Measurements from ENCODE around the gene C1orf210. TPM values are rescaled to one million over a fixed set of nuclear protein-coding genes. Genes with fewer than 3 reads are reported as not detected.

C1orf210 gene
- total and polyA plus RNA-seq, 9 donors = 0.42 to 2.1 (median 0.72) TPM; not detected in 4

DNA sequence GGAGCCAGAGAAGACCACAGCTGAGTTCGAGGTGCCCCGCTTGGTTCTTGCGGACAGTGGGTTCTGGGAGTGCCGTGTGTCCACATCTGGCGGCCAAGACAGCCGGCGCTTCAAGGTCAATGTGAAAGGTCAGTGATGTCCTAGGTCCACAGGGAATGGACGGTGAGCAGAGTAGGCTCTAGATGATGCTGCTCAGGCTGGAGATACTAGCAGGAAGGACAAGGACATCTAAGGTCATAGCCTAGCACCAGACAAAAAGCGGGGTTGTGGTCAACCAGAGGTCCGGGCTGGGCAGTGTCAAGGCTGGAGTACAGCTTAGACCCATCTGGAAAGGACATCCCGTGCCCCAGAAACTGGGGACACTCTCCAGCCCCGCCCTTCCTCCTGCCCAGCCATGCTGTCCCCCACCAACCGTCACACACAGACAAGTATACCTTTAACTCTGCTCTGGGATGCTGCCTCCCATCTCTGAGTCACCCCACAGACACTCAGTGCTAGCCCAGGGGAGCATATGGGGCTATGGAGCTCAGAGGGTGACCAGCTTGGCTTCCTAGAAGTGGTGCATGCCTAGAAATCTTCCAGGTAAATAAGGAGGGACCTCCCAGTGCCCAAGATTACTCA lies 24.1 kb upstream of the C1orf210 start:
- no peak for DNase-seq
- WGBS, 3 donors = 83 to 87% (median 84%) methylated on average over 13 of the region's 13 CpGs
- H3K27ac ChIP-seq = no peak overlapping the region
- H3K36me3 ChIP-seq = no peaks in the 10 kb centered on the region
- H3K27me3 ChIP-seq = no peaks in the 10 kb centered on the region
- intact Hi-C loops (cut with DNase I) = no loop called here
- H3K9me3 ChIP-seq = no peaks in the 10 kb centered on the region
- H3K4me3 ChIP-seq = no peak overlapping the region
- no peak for TF ChIP-seq POLR2A (IDR thresholded peaks at IDR 0.05)
- TF ChIP-seq, protein P1, sequence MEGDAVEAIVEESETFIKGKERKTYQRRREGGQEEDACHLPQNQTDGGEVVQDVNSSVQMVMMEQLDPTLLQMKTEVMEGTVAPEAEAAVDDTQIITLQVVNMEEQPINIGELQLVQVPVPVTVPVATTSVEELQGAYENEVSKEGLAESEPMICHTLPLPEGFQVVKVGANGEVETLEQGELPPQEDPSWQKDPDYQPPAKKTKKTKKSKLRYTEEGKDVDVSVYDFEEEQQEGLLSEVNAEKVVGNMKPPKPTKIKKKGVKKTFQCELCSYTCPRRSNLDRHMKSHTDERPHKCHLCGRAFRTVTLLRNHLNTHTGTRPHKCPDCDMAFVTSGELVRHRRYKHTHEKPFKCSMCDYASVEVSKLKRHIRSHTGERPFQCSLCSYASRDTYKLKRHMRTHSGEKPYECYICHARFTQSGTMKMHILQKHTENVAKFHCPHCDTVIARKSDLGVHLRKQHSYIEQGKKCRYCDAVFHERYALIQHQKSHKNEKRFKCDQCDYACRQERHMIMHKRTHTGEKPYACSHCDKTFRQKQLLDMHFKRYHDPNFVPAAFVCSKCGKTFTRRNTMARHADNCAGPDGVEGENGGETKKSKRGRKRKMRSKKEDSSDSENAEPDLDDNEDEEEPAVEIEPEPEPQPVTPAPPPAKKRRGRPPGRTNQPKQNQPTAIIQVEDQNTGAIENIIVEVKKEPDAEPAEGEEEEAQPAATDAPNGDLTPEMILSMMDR (IDR thresholded peaks at IDR 0.05) = no peak
- TF ChIP-seq EP300 (IDR thresholded peaks at IDR 0.05) = no peak
- no peaks in the 10 kb centered on the region for H3K4me1 ChIP-seq (ENCODE audit: insufficient read depth)

- Histone ChIP-seq H3K4me3 (no peak overlapping the region), H3K27ac (no peak overlapping the region), H3K36me3 (no peaks in the 10 kb centered on the region), H3K27me3 (no peaks in the 10 kb centered on the region), H3K9me3 (no peaks in the 10 kb centered on the region), H3K4me1 (ENCODE audit: insufficient read depth) (no peaks in the 10 kb centered on the region)
- 88 to 96% (median 91%) methylated on average over 20 of the region's 20 CpGs for WGBS, 3 donors
- DNase-seq = no peak
- TF ChIP-seq EP300 (IDR thresholded peaks at IDR 0.05) (no peak), POLR2A (IDR thresholded peaks at IDR 0.05) (no peak)
- TF ChIP-seq, protein P1 (IDR thresholded peaks at IDR 0.05) = no peak
- intact Hi-C loops (cut with DNase I) = no loop called here
These were observed 23.4 kb upstream of the C1orf210 start for GRCh38 chr1:43308635-43309404.

DNA sequence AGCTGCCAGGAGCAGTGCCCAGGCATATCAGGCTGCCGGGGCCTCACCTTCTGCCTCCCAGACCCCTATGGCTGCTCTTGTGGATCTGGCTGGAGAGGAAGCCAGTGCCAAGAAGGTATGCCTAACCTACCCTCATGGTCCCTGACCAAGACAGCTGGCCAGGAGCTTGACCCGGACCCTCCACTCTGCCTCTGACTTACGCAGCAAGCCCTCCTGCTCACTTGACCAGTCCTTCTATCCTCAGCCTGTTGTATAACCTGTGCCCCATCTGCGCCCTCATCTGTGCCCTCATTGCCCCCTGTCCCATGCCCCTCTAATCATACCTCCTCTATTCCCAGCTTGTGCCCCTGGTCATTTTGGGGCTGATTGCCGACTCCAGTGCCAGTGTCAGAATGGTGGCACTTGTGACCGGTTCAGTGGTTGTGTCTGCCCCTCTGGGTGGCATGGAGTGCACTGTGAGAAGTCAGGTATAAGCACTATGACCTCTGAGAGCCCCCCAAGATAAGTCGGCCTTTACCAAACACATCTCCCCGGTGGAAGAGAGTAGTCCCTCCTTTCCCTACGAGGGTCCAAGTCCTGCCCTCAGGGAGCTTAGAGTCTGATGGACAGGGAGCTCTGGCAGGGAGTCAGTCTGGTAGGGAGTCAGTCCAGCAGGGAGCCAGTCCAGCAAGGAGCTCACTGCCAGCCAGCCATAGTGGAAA lies 22.2 kb upstream of the C1orf210 start:
- no peaks in the 10 kb centered on the region for H3K9me3 ChIP-seq
- H3K27me3 ChIP-seq = no peaks in the 10 kb centered on the region
- H3K4me3 ChIP-seq = no peak overlapping the region
- 91 to 92% (median 92%) methylated on average over 8 to 9 of the region's 9 CpGs for WGBS, 3 donors
- H3K36me3 ChIP-seq = no peaks in the 10 kb centered on the region
- TF ChIP-seq, protein P1 (IDR thresholded peaks at IDR 0.05) = no peak
- no peak for TF ChIP-seq EP300 (IDR thresholded peaks at IDR 0.05)
- TF ChIP-seq POLR2A (IDR thresholded peaks at IDR 0.05) = no peak
- no peak overlapping the region for H3K27ac ChIP-seq
- H3K4me1 ChIP-seq (ENCODE audit: insufficient read depth) = peaks cover 2% of the 10 kb centered on the region
- no peak for DNase-seq
- intact Hi-C loops (cut with DNase I) = no loop called here

DNA sequence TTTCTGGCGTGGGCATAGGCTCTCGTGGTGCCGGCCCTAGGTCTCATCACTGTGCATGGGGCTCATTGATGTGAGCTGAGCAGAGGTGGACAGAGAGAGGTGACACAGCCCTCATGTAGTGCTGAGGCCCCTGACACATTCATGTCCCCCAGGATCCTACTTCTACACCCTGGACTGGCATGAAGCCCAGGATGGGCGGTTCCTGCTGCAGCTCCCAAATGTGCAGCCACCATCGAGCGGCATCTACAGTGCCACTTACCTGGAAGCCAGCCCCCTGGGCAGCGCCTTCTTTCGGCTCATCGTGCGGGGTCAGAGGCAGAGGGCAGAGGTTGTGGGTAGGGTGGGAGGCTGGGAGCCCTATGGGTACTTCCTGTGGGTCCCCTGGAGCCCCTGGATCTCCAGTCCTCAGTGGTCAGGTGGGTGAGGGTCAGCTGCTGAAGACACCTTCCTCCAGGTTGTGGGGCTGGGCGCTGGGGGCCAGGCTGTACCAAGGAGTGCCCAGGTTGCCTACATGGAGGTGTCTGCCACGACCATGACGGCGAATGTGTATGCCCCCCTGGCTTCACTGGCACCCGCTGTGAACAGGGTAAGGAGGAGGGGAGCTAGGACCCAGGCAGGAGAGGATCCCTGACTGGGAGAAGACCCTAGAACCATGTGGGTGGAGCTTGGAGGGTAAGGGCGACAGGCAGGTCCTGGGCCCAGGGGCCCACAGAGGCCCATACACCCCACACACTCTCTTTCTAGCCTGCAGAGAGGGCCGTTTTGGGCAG lies 21.5 kb upstream of the C1orf210 start:
- TF ChIP-seq EP300 (IDR thresholded peaks at IDR 0.05) = no peak
- TF ChIP-seq, protein P1 (IDR thresholded peaks at IDR 0.05) = no peak
- H3K36me3 ChIP-seq = no peaks in the 10 kb centered on the region
- intact Hi-C loops (cut with DNase I) = no loop called here
- no peak for DNase-seq
- H3K27me3 ChIP-seq = no peaks in the 10 kb centered on the region
- H3K9me3 ChIP-seq = no peaks in the 10 kb centered on the region
- H3K4me3 ChIP-seq = no peak overlapping the region
- H3K4me1 ChIP-seq (ENCODE audit: insufficient read depth) = peaks cover 2% of the 10 kb centered on the region
- WGBS, 3 donors = 89 to 93% (median 91%) methylated on average over 15 to 17 of the region's 17 CpGs
- no peak overlapping the region for H3K27ac ChIP-seq
